Left ventricle myocardium inferior (tissue), 1 donor: ENCODE results near the gene IMP4. TPM values are rescaled to one million over a fixed set of nuclear protein-coding genes. Genes with fewer than 3 reads are reported as not detected.

Source experiments
- DNase-seq: peaks from one replicate; pipeline ENCODE4 v3.0.0-alpha.2; 2020
- H3K27ac ChIP-seq: fragments of 200-600 bp; replicated peaks from 2 replicates; pipeline ENCODE4 v1.8.0; 2021
- H3K27me3 ChIP-seq: fragments of 200-600 bp; 2 replicates; pipeline ENCODE4 v1.8.0; 2021; ENCODE audit warnings: low read depth
- H3K36me3 ChIP-seq: fragments of 200-600 bp; 2 replicates; pipeline ENCODE4 v1.8.0; 2021
- H3K4me1 ChIP-seq: fragments of 200-600 bp; 2 replicates; pipeline ENCODE4 v1.8.0; 2021
- H3K4me3 ChIP-seq: fragments of 200-600 bp; 2 replicates; pipeline ENCODE4 v1.8.0; 2021; ENCODE audit warnings: mild to moderate bottlenecking, moderate library complexity
- H3K9me3 ChIP-seq: fragments of 200-600 bp; replicated peaks from 2 replicates; pipeline ENCODE4 v1.8.0; 2021
- intact Hi-C: fragments of 100-400 bp; cut with micrococcal nuclease; formaldehyde crosslinking; loops from one replicate; pipeline ENCODE4 v1.11.0; 2022
- total RNA-seq: library from RNA; stranded (reverse); fragmentation: NEBNext Ultra II Directional; extraction: Animal tissue kit (Norgen Biotek cat#: 25700); gene quantifications from one replicate; pipeline ENCODE4 v1.2.1, GENCODE V29; 2021
- TF ChIP-seq, protein P1 (sequence below): fragments of 200-600 bp; IDR thresholded peaks from 2 replicates; pipeline ENCODE4 v1.8.0; 2021; ENCODE audit warnings: antibody characterized with exemption, mild to moderate bottlenecking, borderline replicate concordance
- donor health status: DM: no; HTN: yes; CAD: no; lungs with severe emphysema.

Gene IMP4
- total RNA-seq, 1 donor from 2014 or later: 57.2 TPM

GRCh38 chr2:130375291-130376266, 32.9 kb downstream of the IMP4 start:
- no peak overlapping the region for H3K4me3 ChIP-seq
- intact Hi-C loops: no loop called here
- no peak overlapping the region for H3K27ac ChIP-seq
- peaks cover 44% of the 10 kb centered on the region for H3K4me1 ChIP-seq
- TF ChIP-seq, protein P1, sequence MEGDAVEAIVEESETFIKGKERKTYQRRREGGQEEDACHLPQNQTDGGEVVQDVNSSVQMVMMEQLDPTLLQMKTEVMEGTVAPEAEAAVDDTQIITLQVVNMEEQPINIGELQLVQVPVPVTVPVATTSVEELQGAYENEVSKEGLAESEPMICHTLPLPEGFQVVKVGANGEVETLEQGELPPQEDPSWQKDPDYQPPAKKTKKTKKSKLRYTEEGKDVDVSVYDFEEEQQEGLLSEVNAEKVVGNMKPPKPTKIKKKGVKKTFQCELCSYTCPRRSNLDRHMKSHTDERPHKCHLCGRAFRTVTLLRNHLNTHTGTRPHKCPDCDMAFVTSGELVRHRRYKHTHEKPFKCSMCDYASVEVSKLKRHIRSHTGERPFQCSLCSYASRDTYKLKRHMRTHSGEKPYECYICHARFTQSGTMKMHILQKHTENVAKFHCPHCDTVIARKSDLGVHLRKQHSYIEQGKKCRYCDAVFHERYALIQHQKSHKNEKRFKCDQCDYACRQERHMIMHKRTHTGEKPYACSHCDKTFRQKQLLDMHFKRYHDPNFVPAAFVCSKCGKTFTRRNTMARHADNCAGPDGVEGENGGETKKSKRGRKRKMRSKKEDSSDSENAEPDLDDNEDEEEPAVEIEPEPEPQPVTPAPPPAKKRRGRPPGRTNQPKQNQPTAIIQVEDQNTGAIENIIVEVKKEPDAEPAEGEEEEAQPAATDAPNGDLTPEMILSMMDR: no peak
- DNase-seq: no peak
- no peaks in the 10 kb centered on the region for H3K9me3 ChIP-seq
- peaks cover 7% of the 10 kb centered on the region for H3K36me3 ChIP-seq
- no peaks in the 10 kb centered on the region for H3K27me3 ChIP-seq

- H3K36me3 ChIP-seq: peaks cover 7% of the 10 kb centered on the region
- H3K4me1 ChIP-seq: peaks cover 42% of the 10 kb centered on the region
- H3K9me3 ChIP-seq: no peaks in the 10 kb centered on the region
- no peak overlapping the region for H3K4me3 ChIP-seq
- H3K27me3 ChIP-seq: no peaks in the 10 kb centered on the region
- no peak for DNase-seq
- no peak overlapping the region for H3K27ac ChIP-seq
- TF ChIP-seq, protein P1: no peak
- intact Hi-C loops: no loop called here
These were observed 34.0 kb downstream of the IMP4 start for GRCh38 chr2:130376433-130377293.

GRCh38 chr2:130377491-130377890, 34.8 kb downstream of the IMP4 start:
- Histone ChIP-seq H3K4me3 (no peak overlapping the region), H3K27me3 (no peaks in the 10 kb centered on the region), H3K9me3 (no peaks in the 10 kb centered on the region), H3K36me3 (peaks cover 7% of the 10 kb centered on the region), H3K4me1 (peaks cover 34% of the 10 kb centered on the region), H3K27ac (no peak overlapping the region)
- intact Hi-C loops: no loop called here
- TF ChIP-seq, protein P1: no peak
- DNase-seq: no peak

- H3K4me3 ChIP-seq: no peak overlapping the region
- TF ChIP-seq, protein P1: no peak
These were observed 35.7 kb downstream of the IMP4 start for GRCh38 chr2:130378206-130378897.

DNA sequence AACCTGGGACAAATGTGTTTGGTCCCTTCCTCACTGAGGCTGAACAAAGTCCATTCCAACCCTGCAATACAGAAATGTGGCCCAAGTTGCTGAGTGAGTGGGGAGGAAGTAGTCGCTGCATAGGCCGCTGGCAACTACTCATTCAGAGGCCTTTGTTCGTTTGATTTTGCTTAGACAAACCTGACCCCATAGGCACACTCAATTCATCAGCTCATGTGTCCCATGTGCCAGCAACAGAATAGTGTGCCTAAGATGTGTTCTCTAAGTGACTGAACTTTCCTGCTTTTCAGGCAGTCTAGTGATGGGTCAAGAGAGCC, 36.2 kb downstream of the IMP4 start:
- intact Hi-C loops: no loop called here
- Histone ChIP-seq H3K4me3 (no peak overlapping the region), H3K36me3 (peaks cover 7% of the 10 kb centered on the region), H3K27me3 (no peaks in the 10 kb centered on the region), H3K27ac (no peak overlapping the region), H3K4me1 (peaks cover 21% of the 10 kb centered on the region), H3K9me3 (no peaks in the 10 kb centered on the region)
- DNase-seq: no peak
- TF ChIP-seq, protein P1: no peak

More at GRCh38 chr2:130378206-130378897, 35.7 kb downstream of the IMP4 start:
- Histone ChIP-seq H3K9me3 (no peaks in the 10 kb centered on the region), H3K4me1 (peaks cover 26% of the 10 kb centered on the region), H3K27me3 (no peaks in the 10 kb centered on the region), H3K36me3 (peaks cover 7% of the 10 kb centered on the region), H3K27ac (no peak overlapping the region)
- intact Hi-C loops: no loop called here
- no peak for DNase-seq
